A172 (cell line): Measurements from ENCODE around the gene PRLHR. TPM values are rescaled to one million over a fixed set of nuclear protein-coding genes. Genes with fewer than 3 reads are reported as not detected.
"Not testable (repeated sequence)": the region's sequence is repeated elsewhere in the genome, so short reads cannot be mapped to it uniquely, and the experiment has no call there.

Source experiments
- DNase-seq: peaks from one replicate; pipeline ENCODE4 v3.0.0-alpha.2; 2015; ENCODE audit warnings: low spot score
- total RNA-seq: library from RNA; depleted of rRNA; stranded (reverse); fragments of >200 nt; shearing (Covaris generic); gene quantifications from 2 replicates; pipeline ENCODE4 v1.2.3, GENCODE V29; 2014; rRNA removed

PRLHR gene
- total RNA-seq, result not detected in 2 replicates

DNA sequence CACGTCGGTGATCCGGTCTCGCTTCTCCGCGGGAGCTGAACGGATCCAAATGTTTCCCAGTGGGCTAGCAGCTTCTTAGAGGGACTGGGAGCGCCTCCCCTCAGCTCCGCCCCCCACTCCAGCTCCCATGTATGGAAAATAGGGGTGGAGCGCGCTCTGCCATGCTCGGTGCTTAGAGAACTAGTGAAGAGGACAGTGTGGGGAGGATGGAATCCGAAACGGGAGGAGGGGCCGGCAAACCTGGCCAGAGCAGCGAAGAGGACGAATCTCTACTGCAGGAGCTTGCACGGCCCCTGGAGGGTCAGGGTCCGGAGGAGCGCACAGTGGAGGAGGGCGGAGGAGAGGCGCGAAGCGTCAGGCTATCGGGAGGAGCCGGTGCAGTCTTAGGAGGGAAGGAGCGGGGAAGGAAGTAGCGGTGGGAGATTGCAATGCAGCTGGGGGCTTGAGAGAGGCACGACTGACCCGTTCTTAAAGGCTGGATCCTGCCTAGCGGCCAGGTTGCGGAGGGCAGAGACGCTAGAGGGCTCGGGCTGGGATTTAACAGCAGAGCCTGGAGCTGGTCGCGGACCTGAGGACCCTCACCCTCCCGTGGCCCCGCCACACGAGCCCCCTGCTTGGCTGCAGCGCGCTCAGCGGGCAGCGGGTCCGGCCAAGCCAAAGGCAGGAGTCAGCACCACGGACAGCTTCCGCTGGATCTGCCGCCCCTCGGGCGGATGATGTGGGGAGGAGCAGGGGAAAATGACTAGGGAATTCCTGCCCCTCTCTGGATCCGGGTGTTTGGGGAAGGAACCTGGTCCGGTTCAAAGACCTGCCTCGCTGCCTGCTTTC, at the start of gene PRLHR:
PRLHR (minus strand) TSS at position 51 of the 828 bp plus-strand sequence. CDS start 404 bp downstream, outside the sequence.
- DNase-seq, result no peak

DNA sequence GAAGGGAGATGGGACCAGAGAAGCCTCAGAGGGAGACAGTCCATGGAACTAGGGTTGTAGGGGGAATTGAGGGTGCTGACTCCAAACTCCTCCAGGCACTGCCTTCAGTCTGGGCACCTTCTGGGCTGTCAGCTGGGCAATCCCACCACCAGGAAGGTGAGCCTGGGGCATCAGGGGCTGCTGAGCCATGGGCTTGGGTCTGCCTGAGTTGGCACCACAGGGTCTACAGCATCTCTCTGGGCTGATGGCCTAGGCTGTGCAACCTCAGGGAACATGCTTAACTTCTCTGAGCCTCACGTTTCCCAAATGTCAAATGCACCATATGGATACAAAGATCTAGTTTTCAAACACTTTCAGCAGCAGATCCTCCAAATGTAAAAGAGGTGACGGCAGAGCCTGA, 46.8 kb upstream of the PRLHR start:
- no peak for DNase-seq

DNA sequence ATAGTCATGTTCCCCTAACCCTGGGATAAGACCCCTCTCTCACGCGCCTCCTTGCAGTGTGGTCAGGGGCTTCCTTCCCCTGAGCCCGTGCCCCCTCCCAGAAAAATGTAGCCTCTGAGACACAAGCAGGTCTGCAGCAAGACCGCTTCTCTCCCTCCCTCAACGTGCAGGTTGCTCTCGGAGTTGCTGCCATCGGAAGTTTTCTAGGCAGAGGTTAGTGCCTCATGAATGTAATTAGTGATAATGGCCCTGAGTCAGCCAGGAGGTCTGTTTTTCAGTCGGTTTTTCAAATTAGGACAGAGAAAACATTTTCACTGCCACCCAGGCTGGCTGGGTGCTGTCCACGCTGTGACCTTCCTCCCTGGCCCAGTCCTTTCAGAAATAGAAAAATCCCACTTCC, 43.2 kb upstream of the PRLHR start:
- no peak for DNase-seq

DNA sequence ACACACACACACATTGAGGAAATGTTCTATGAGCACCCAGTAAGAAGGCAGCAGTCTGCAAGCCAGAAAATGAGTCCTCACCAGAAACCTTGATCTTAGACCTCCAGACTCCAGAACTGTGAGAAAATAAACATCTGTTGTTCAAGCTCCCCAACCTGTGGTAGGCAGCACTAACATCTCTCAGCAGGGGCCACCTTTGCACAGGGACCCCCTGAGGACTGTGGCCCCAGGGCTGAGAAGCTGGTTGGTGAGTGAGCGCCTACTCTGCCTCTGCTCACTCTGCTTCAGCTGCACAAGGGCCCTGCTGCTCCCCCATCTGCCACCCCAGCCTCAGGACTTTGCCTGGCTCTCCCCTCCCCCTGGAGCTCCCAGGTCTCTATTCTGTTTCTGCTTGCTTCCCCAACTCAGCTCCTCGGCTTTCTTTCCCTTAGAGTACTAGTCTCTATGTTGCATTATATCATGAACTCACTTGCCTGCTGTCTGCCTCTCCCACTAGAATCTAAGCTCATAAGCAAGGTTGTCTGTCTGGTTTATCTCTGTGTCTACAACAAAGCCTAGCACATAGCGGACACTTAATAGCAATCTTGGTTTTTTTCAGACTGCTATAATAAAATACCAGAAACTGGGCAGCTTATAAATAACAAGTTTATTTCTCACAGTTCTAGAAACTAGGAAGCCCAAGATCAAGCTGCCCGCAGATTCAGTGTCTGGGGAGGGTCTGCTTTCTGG, 40.4 kb upstream of the PRLHR start:
- no peak for DNase-seq

DNA sequence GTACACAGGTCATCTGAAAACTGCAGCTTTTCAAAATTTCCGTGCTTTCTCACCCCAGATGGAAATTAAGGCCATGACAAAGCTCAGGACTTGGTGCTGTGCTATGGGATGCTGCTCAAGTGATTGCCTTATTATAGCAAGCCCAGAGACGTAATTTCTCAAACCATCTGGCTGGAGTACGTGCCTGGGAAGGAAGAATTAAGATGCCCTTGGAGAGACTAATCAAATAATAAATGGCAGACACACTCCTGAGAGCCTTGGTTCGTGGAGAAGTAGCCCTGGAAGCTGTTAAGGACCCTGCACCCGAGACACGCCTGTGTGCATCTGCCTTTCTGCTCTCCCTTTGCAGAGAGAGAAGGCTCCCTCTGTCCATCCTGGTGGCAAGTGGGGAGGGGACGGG, 38.3 kb upstream of the PRLHR start:
- DNase-seq, result no peak

DNA sequence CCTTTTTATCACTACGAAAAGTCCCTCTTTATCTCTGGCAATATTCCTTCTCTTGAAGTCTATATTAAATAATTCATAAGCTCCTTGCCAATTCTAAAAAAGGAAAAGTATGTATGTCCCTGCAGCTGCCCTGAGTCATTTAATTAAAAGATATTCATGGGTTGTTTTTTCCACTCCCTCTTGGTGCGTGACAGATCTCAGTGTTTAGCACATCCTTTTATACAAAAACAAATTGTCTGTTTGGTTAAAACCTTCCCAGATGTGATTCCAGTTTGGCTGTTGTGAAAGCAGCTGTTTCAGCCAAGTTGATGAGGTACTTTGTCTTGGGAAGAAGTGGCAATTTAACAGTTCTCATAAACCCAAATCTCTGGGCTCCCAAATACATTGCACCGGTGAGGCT, 33.8 kb upstream of the PRLHR start:
- DNase-seq, result no peak

DNA sequence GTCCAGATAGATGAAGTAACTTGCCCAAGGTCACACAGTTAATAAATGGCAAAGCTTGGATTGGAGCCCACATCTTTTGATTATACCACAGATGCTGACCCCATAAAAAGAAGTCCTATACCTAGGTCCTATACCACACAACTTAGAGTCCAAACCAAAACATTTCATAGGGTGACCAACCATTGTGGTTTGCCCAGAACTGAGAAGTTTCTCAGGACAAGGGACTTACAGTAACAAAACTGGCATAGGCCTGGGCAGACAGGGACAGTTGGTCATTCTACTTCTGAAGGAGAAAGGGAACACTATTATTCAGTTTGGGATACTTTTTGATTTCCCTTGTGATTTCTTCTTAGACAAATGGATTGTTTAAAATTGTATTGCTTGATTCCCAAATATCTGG, 32.9 kb upstream of the PRLHR start:
- no peak for DNase-seq

DNA sequence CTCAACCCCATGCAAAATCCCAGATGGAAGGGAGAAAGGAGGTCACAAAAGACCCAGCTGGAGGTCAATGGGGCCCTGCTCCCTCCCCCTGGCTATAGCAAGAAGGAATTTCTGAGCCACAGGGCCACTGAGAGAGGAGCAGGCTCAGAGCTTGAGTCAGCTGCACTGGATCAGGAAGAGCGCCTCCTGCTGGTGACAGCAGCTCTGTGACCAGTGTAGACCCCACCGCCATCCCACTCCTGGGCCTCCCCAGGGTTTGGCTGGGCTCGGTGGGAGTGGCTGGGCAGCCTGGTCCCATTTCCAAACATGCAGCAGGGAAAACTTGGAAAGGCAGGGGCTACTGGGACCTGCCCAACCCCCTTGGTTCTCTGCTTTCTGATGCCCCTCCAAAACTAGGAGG, 31.5 kb upstream of the PRLHR start:
- DNase-seq, result no peak

DNA sequence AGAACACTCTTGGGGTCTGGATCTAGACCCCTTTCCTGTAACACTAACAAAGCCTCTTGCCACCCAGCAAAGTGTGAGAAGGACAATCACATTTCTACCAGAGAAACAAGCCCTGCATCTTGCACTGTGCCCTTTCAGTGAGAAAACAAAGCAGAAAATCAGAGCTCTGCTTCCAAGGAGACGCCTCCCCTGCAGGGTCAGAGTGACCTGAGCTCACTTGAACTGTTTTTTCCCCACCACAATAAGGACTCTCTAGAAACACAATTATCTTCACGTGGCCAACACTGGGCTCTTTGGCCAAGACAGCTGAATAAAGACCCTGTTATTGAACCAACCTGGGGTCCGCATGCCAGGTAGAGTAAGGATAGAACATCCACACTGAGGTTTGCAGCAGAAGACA, 30.1 kb upstream of the PRLHR start:
- DNase-seq, result no peak

DNA sequence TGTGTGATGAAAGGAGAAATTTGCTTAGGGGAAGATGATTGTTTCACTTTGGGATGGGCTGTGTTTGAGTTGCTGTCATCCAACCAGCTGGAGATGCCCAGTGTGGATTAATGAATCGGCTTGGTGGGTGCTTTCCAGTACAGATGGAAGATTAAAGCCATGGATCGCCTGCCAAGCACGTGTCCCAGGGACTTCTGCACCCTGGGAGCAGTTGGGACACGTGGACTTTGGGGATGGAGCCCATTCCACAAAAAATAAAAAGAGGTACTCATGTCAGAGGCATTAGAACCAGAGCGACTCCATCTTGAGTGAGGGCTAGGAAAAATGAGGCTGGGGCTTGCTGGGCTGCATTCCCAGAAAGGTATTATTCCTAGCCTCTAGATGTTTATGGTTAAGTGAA, 29.3 kb upstream of the PRLHR start:
- DNase-seq, result no peak

DNA sequence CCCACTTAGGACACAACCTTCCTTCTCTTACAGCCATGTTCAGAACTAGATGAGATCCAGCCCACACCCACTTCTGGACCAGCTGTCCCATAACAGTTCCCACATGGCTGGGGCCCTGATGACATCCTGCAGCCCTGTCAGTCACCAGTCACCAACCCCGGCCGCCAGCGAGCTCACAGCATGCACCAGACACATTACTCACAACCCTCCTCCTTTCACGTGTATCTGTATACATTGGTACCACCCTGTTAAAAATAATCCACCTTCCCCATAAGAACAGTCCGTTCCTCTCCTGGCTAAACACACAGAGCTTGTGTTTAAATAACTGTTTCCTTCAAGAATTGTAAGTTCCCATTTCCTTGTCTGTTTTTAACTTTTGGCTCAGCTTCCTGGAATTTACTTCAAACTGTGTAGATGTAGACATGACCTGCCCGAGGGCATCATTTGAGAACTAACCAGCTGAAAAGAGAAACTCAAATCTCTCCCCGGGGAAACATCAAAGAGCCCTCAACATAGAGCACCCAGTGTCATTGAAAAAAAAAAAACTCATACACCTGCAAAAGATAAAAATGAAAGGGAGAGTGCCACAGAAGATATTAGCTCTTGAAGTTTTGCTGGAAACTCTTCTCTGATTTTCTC, 26.0 kb upstream of the PRLHR start:
- no peak for DNase-seq

DNA sequence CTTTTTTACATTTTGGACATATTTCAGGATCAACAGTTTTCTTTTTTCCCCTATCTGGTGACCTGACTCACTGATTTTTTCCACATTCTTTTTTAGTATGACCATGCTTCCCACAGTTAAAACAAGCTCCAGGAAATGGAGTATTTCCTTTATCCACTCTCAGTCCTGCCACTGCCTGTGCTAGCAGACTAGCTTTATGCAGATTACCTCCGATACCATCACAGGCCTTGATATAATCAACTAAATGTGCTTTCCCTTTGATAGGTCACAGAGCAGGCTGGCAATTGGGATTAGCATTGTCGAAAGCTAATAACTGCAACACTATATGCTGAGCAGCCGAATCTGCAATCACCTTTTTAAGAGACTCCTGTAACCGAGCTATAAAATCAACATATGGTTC, 18.4 kb upstream of the PRLHR start:
- not testable (repeated sequence) for DNase-seq

DNA sequence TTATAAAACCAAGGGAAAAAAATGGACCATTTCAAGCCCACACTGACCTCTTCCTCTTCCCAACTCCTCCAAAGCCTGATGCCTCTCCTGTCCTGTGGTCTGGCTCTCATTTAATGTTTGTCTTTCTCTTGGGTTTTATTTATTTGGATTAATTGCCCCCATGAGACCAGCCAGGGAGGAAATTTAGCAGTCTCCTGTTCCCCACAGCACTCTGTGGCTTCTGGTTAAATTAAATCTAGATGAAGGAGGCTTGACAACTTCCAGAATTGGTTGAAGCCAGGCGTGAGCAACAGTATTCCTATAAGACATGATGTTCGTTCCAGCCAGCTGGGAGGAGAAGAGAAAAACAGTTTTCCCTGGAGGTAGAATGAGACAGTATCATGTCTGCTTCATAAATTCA, 15.1 kb upstream of the PRLHR start:
- DNase-seq, result no peak

DNA sequence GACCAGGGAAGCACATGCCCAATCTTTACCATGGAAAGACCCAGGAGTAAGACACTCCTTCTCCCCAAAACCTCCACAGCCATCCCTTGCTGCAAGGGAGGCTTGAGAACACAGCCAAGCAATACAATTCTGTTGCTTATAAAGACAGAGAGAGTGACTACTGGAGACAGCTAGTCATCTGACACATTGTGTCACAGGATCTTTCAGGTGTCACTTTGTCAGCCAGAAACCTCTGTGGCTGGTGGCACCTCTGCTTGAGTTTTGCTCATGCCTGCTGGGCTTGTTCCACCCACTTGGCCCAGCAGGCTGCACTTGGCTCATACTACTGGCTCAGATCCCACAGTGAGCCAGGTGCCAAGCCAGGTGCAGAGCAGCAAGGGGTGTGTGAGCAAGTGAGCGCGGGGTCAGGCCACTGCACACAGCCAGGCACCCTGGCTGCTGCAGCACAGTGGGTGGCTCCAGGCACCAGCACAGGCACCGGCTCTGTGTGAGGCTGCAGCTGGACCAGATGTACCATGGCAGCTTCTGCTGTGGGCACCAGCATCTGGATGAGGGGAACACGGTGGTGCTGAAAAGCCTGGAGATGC, 12.4 kb upstream of the PRLHR start:
- DNase-seq, result no peak

DNA sequence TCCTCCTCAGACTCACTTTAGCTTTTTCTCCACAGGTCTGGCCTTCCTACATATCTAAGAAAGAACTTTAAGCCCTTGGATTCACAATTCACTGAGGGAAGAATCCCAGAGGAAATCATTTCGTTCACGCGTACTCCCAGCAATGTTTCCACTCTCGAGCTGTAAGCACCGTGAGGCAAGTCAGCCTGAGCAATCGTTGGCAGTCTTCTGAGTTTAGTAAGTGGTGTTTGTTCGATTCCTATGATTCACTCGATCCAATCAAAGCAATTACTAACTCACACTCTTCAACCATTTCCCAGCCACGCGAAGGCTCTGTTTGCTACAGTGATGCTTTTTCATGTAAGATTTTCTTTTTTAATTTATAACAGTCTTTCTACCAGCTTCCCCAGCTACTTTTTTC, 10.2 kb upstream of the PRLHR start:
- no peak for DNase-seq

DNA sequence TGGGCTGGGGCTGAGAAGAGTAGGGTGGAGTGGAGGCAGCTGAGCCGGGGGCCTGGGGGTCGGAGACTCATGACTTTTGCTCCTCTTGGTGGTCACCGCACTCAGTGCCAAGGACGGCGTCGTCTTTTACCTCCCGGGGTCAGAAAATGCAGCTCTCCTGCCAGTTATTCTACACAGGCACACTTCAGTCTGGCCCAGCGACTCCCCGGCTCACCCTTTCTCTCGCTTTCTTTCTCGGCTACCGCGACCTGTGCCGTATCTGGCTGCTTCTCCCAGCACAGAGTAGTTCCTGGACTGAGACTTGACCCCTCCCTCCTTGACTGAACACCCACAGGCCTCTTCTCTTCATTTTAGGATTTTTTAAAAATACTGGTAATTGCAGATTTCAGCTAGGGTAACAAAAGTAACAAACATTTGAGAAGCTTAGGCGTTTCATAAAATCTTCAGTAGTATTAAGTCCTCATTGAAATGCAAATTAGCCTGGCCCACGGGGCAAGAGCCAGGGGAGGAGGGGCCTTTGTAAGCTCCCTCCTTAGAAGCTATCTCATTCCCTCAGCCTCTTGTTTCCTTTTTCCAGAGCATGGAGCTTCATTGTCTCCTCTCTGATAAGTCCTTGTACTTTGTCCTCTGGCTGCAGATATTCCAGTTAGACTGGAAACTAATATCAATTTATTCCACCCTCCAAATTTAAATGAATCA, 1.1 kb upstream of the PRLHR start:
- no peak for DNase-seq

DNA sequence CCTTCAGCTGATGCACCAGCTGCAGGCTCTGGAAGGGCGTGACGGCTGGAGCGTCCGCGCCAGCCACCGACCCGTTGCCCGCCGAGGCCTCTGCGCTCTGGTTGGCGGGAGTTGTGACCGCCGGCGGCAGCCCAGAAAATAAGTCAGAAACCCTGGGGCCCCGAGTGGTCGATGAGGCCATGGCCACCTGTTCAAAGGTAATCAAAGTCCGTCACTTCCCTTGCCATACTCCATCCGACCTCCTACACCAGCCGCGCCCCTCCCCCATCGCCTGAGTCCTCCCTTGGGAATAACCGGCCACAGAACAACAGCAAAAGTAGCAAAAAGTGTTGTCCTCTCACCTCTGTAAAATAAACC, 406 bp downstream of the PRLHR start:
- DNase-seq, result no peak

DNA sequence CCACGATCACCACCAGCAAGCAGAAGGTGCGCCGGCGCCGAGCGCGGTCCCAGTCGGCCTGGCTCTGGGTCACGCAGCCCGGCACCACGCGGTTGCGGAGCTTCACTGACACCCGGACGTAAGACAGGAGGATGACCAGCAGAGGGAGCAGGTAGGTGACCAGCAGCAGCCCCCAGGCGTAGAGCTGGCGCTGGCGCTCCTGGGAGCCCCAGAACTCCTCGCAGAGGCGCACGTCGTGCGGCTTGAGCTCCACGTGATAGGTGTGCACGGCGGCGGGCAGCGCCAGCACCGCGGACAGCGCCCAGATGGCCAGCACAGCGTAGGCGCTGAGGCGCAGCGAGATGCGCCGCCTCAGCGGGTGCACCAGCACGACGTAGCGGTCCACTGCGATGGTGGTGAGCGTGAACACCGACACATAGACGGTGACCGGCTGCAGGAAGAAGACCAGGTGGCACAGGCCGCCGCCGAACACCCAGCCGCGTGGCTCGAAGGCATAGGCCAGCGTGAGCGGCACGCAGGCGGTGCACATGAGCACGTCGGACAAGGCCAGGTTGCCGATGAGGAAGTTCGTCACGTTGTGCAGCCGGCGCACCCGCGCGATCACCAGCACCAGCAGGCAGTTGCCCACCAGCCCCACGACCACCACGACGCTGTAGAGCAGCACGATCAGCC, 920 bp downstream of the PRLHR start:
- no peak for DNase-seq

DNA sequence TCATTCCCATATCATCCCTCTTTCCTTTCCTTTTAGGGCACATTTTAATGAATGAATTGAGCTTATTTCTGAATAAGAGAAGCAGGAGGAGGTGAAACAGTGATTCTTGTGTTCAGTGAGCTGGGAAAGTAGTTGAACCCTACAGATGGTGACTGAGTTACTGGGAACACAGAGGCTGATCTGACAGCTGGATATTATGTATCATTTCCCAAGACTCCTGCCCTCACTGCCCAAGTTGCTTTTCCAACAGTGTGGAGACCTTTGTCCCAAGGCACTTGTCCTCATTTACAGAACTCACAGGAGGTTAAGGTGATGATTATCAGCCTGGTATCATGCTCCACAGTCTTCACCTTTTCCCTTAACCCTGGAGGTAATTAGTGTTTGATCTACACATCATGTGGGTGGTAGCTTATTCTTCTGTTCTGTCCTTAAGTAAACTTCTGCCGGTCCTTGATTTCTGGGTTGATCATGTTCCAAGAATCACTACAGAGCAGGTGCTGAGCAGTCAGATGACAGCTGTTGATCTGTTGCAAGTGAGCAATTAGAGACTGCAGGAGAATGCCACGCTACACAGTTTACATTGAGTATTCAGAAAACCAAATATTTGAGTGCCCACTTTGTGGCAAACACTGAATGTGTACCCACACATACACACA, 2.6 kb downstream of the PRLHR start:
- DNase-seq, result no peak

DNA sequence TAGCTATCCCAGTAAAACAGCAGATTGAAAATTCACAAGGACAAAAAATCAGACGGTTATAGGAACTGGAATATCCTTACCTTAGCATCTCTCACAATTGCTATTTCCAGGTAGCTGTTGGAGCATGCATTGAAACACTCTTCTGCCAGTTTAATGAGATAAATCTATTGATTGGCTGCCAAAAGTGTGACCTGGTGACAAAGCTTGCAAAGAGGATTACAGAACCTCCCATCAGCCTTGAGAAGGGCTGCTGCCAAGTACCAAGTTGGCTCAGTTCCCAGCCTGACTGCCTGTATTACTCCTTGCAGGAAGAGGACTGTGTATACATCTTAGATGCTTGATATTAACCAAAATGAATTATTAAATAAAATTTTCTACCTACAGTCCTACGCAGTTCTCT, 5.1 kb downstream of the PRLHR start:
- peak; percentile 35 for DNase-seq
